Measurements from ENCODE around the gene CACNB3.

The CACNB3 gene

DNA sequence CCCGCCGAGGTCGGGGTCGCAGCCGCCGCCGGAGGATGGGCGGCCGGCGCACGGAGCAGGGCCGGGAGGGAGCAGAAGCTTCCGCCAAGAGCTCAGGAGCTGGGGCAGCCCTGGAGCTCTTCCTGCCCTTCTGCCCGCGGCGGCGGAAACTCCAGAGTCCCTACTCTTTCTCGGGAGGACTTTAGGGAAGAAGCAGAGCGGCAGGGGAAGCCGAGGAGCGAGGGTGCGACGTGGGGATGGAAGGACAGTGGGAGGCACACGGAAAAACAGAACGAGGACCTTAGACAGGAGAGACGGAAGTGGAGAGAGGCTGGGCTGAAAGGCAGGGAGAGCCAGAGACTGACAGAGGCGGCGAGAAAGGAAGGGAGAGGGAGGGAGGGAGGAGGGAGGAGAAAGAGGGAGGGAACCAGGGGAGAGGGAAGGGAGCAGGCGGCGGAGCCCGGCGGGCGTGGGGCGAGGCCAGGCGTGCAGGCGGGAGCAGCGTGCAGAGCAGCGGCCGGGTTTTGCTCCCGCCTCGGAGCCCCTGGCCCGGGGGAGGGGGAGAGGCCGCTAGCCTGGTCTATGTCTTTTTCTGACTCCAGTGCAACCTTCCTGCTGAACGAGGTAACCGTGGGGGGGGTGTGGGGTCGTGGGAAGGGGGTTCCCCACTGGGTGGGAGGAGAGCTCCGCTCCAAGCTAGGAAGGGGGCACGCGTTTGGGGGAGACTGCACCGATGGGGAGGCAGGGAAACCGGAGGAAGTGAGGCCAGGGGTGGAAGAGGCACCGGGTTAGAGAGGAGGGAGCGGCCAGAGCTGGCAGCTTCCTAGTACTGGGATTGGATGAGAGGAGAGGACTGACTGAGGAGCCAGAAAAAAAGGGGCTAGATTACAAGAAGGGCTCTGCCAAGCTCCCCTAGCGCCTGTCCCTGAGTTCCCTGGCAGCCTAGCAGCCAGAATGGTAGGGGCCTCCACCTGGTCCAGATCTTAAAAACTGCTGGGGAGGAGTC, 2.9 kb upstream of the CACNB3 start:
- Histone ChIP-seq H3K4me3 (peak overlapping the region; percentile 56 to 95 (median 71)), H3K27ac (peak overlapping the region; percentile 0 to 93 (median 82))

DNA sequence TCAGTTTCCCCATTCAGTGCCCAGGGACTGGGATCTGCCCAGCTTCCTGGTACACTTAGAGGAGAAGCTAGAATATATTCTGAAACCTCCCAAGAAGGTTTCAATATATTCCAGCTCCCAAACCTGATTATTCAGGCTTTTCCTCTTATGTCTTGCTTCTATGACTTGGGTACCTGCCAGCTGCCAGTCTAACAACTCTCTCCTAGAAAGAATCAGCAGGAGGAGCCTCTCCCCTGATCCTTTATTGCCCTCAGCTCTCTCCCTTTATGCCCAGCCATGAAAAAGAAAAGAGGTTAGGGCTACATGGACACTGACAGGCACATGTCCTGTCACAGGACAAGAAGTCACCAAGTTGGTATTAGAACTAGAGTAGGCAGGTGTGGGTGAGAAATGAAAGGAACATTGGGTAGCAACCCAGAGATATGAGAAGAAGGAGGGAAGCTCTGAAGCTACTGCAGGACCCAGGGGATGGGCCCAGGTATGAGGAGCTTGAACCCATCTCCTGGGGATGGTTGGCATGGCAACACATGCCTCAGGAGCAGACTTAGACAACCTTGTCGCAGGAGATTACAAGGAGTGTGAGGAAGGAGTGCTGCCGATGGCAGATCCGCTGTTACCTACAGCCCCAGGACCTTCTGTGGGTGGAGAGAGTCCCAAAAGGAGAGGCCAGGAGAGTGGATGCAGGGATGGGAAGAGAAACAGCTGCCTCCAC, 2.0 kb upstream of the CACNB3 start:
- peak overlapping the region in 13 of 21 experiments; percentile 33 to 93 (median 82) for H3K27ac ChIP-seq
- H3K4me3 ChIP-seq: peak overlapping the region in 6 of 7 experiments; percentile 56 to 95 (median 67)

DNA sequence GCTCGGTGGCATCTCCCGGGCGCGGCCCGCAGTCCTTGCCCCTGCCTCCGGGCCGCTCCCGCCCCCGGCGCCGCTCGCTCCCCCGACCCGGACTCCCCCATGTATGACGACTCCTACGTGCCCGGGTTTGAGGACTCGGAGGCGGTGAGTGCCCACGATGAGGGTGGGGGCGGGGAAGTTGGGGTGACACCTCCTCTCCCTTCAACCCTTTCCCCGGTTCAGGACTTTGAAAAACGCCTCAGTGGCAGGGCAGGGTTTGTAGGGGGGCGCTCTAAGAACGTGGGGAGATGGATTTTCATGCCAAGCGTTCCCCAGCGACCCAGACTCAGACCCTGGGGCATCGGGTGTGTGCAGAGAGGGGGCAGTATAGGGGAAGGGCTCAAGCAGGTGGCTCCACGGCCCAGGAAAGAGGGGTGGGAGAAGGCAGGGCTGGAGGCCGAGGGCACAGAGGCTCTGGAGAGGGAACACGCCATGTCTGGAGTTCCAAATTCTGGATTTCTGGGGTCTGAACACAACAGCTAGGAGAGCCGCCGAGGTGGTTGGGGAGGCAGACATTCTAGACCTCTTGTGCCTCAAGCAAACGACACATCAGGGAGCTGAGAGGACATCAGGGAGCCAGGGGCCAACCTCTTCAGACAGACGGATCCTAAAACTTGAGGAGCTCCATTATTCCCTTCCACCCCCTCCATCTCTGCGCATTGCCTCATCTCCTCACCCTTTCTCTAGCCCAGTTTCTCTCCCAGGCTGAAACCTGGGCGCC, 715 bp downstream of the CACNB3 start:
- Histone ChIP-seq H3K4me3 (peak overlapping the region; percentile 50 to 75 (median 70)), H3K27ac (peak overlapping the region in 13 of 21 experiments; percentile 14 to 76 (median 50))

DNA sequence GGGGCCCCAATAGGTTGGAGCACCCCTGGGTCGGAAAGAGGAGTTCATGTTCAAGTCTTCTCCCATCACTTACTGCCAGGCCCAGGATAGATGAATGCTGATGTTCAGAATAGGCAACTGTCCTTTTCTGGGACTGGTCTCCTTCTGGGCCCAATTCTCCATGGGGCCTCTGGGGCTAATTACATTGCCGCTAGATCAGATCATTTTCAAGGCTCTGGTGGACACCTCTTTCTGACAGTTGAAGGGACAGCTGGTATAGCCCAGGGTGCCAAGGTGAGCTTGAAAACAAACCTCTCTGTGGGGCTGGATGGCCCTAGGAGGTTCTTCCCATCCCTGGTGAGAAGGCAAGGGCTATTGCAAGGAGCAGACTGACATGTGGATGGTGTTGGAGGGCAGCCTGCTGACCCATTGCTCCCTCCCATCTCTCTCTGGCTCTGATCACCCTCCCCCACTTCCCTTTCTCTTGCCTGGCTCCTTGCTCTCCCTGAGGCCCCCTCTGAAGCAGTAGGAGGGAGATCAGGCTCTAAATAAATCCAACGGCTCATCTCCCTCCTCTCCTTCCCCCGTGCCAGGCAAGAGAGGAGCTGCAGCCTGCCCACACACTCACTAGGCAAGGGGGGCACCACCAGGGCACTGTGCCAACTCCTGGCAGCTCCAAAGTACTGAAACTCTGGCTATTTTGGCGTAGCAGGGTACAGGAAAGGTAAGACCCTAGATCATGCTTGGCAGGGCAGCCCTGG, 1.9 kb downstream of the CACNB3 start:
- no peak overlapping the region for H3K27ac ChIP-seq
- no peak overlapping the region for H3K4me3 ChIP-seq

DNA sequence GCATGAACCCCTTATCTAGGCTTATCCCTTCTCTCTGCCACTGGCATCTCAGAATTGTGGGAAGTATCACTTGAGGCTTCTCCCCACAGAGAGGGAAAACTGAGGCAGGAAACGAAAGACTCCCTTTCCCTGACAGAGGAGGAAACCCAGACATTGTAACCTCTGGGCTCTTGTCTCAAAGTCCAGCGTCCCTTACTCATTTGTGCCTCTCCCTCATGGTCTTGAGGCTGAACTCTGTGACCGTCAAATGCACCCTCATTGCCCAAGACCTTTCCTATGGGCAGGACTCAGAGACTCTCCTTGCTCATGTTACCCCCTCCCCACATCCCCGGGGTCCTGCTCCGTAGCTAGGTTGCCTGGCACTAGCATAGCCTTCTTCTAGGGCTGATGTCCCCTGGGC, 3.8 kb downstream of the CACNB3 start:
- Histone ChIP-seq H3K27ac (no peak overlapping the region), H3K4me3 (no peak overlapping the region)

DNA sequence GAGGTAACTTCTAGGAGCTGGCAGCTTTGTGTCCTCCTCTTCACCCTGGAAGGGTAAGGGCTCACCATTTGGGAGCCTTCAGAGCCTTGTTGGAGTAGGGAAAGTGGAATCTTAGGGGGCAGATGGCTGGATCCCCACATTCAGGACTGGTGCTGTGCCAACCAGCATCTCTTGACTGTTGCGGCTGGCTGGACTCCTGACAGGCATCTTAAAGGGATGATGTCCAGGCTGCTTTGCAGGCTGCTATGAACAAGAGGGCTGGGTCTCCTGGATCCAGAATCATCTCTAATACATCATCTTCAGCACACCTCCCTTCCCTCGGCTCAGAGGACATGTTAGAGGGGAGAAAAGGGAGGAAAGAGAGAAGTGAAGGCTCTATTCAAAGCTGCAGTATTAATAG, 4.4 kb downstream of the CACNB3 start:
- H3K4me3 ChIP-seq: no peak overlapping the region
- no peak overlapping the region for H3K27ac ChIP-seq

DNA sequence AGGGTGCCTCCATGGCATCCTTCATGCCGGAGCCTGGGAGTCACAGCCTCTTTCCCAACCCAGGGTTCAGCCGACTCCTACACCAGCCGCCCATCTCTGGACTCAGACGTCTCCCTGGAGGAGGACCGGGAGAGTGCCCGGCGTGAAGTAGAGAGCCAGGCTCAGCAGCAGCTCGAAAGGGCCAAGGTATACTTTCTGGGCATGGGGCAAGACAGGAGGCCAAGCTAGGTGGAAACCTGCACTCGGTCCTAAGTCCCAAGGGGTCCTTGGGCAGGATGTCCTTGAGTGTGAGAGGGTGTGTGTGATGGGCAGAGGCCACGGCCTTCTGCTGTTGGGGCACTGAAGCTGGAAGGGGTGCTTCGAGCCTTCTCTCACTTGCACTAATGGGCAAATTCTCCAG, 5.0 kb downstream of the CACNB3 start:
- no peak overlapping the region for H3K4me3 ChIP-seq
- H3K27ac ChIP-seq: no peak overlapping the region

DNA sequence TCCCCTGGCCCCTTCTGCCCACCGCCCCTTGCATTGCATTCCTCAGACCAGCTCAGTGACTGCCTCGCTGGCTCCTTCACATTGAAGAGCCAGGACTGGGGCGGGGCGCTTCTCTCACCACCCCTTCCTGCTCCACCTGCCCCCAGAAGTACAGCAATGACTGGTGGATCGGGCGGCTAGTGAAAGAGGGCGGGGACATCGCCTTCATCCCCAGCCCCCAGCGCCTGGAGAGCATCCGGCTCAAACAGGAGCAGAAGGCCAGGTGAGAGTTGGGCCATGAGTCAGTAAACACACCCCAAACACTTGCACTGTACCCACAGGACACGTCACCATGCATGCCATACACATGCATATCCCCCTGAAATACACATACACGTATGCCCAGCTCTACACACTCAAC, 5.8 kb downstream of the CACNB3 start:
- Histone ChIP-seq H3K4me3 (no peak overlapping the region), H3K27ac (no peak overlapping the region)

DNA sequence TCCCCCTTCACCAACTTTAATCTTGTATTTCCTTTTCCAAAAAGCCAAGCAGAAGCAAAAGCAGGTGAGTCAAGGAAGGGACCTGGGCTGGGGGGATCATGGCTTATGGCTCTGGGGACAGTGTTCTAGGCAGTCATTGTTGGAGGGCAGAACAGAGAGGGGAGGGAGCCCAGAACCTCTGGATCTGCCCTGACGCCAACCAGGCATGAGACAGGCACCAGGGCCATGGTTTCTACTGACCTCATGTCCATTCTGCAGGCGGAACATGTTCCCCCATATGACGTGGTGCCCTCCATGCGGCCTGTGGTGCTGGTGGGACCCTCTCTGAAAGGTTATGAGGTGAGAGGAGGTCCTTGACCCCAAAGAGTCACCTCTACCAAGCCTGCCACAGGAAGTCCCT, 6.6 kb downstream of the CACNB3 start:
- H3K4me3 ChIP-seq: no peak overlapping the region

DNA sequence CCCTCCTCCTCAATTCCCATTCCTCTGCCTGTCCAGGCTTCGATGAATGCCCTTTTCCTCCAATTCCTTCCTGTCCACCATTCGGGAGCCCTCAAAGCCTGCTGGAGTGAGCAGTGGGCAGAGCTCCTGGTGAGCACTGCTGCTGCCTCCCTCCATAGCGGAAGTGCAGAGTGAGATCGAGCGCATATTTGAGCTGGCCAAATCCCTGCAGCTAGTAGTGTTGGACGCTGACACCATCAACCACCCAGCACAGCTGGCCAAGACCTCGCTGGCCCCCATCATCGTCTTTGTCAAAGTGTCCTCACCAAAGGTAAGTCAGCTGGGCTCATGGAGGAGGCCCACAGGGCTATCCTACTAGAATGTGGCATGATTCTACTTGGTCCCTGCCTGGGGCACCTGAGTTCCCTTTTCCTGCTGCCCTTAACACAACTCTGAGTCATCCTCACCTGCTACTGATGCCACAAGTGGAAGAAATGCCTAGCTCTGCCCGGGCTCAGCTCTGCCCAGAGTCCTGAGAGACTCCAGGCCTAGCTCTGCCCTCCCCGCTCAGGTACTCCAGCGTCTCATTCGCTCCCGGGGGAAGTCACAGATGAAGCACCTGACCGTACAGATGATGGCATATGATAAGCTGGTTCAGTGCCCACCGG, 8.0 kb downstream of the CACNB3 start:
- H3K27ac ChIP-seq: peak overlapping the region in 1 of 21 experiments; percentile 37
- no peak overlapping the region for H3K4me3 ChIP-seq

More for the DNA sequence above, 6.6 kb downstream of the CACNB3 start:
- H3K27ac ChIP-seq: no peak overlapping the region

DNA sequence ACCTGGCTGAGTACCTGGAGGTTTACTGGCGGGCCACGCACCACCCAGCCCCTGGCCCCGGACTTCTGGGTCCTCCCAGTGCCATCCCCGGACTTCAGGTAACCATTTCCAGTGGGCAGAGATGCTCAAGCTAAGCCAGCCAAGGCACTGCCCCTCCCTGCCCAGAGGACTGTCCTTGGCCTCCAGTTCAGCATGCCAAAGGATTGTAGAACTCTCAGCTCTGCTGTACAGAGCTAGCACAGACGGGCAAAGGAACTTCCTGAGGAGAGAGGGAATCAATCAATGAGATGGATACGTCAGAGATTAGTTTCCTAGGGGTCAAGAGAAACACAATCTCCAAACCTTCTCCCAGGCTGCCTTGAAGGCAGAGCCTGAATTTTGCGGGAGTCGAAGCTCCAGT, 8.7 kb downstream of the CACNB3 start:
- H3K27ac ChIP-seq: no peak overlapping the region
- no peak overlapping the region for H3K4me3 ChIP-seq

DNA sequence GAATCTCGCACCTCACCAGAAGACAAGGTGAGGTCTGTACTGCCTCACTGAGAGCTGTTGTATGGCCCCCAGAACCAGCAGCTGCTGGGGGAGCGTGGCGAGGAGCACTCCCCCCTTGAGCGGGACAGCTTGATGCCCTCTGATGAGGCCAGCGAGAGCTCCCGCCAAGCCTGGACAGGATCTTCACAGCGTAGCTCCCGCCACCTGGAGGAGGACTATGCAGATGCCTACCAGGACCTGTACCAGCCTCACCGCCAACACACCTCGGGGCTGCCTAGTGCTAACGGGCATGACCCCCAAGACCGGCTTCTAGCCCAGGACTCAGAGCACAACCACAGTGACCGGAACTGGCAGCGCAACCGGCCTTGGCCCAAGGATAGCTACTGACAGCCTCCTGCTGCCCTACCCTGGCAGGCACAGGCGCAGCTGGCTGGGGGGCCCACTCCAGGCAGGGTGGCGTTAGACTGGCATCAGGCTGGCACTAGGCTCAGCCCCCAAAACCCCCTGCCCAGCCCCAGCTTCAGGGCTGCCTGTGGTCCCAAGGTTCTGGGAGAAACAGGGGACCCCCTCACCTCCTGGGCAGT, 9.3 kb downstream of the CACNB3 start:
- H3K27ac ChIP-seq: no peak overlapping the region

DNA sequence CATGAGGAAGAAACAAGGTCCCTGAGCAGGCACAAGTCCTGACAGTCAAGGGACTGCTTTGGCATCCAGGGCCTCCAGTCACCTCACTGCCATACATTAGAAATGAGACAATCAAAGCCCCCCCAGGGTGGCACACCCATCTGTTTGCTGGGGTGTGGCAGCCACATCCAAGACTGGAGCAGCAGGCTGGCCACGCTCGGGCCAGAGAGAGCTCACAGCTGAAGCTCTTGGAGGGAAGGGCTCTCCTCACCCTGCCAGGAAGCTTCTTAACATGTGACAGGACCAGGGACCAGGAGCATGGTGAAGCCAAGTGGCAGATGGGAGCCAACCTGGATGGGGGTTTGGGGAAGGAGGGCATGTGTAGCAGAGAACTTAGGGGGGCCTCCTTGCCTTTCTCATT, 10.0 kb downstream of the CACNB3 start:
- H3K27ac ChIP-seq: no peak overlapping the region
- no peak overlapping the region for H3K4me3 ChIP-seq

More for the DNA sequence above, 9.3 kb downstream of the CACNB3 start:
- H3K4me3 ChIP-seq: no peak overlapping the region

DNA sequence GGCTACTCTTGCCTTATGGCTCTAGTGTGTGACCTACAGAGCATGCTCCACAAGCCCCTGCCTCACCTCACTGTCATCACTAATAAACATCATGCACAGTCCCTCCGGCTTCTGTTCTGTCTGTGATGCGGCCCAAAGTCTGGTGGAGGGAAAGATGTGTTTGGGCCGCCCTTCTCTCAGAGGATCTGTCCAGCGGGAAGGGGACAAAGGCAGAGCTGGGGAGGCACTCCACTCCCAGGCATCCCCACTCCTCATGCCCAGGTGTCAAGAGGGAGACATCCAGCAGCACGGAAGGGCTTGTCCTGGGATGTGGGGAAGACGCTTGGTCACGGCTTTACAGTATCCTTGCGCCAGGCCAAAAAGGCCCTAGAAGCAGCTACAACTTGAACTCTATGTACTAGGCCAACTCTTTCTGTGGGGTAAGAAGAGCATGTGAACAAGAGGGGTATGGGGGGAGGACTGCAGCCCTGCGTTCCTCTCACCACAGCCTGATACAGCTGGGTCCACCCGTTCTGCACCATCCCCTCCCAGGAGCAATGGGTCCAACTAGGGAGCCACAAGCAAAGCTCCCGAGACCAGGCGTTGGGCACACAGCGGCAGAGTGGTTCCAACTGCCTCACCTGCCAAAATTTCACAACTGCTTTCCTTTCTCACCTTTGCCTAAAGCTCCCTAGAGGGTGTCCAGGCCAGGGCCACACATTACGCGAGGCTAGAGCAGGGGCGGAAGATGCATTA, 10.7 kb downstream of the CACNB3 start:
- H3K27ac ChIP-seq: no peak overlapping the region
- no peak overlapping the region for H3K4me3 ChIP-seq

DNA sequence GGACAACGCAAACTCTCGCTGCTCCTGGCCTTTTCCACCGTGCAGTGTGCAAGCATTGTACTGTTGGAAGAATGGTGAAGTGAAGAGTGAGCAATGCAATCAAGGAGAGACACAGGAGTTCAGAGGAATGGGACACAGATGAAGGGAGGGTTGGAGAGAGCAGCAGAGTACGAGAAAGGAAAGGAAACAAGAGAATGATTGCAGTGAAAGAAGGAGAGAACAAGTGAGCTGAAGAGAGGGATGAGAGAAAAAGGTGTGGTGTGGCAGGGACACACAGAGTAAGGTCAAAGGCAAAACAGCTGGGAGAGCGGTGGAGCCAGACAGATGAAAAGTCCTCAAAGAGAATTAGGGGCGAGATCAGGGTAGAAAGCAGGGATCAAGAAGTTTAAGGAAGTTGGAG, 13.0 kb downstream of the CACNB3 start:
- no peak overlapping the region for H3K4me3 ChIP-seq
- no peak overlapping the region for H3K27ac ChIP-seq

DNA sequence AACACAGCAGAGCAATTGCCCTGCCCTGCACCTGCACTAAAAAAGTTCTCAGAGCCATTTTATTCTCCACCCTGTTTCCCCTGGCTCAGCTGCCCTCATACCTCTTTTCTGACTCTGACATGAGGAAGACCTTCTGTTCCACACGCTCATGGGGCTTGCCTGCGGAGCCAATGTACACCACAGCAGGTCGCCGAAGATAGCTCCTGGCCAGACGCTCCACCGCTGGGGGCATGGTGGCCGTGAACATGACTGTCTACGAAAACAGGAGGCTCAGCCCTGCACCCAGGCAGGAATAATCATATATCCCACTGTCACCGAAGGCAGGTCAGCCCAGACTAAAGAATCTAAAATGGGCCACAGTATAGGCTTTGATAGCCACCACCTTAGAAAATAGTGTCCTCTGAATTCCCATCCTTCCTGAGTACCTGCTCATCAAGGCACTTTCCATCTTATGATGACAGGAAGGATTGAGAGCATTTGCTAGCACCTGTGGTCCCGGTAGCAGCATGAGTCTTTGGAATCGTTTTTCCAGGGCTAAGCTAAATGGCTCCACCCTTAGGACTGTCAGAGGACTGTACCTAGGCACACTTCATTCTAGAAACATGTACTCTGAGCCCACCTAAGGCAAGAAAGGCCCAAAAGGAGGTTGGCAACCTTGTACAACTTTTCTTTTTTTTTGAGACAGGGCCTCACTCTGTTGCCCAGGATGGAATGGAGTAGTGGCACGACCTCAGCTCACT, 14.2 kb downstream of the CACNB3 start:
- no peak overlapping the region for H3K4me3 ChIP-seq
- H3K27ac ChIP-seq: no peak overlapping the region

DNA sequence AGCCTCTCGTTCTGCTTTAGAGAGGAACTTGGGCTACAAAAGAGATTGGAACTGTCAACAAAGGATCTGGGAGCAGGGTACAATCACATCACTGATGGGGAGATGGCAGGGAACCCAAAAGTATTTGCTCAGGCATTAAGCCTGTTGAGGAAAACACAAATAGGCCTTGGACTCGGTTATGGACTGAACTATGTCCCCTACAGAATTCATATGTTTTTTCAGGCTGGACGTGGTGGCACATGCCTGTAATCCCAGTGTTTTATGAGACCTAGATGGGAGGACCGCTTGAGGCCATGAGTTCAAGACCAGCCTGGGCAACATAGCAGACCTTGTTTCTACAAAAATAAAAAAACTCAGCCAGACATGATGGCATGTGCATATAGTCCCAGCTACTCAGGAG, 19.8 kb downstream of the CACNB3 start:
- Histone ChIP-seq H3K27ac (no peak overlapping the region), H3K4me3 (no peak overlapping the region)

Measured in skin epidermis (tissue), 12 donors.